Spleen (tissue), 11 donors: ENCODE measurements around the gene SH3BGRL3. TPM values are rescaled to one million over a fixed set of nuclear protein-coding genes. Genes with fewer than 3 reads are reported as not detected.

Source experiments
- DNase-seq: peaks from one replicate; pipeline ENCODE4 v3.0.0-alpha.2; 2020
- H3K27ac ChIP-seq, 8 donors: fragments of 200-600 bp; sonication (generic) in 7 of 8; 1 replicate in 4 of 8; 2 replicates in 4 of 8; pipeline versions ENCODE4 v1.5.0 to v1.8.0; 2016 to 2021; ENCODE audit warnings: inconsistent platforms in 4 of 8, mild to moderate bottlenecking in 4 of 8, moderate library complexity in 1 of 8
- H3K27me3 ChIP-seq, 7 donors: fragments of 200-600 bp; sonication (generic) in 6 of 7; replicated peaks in 1 of 7; 1 replicate in 4 of 7; 2 replicates in 3 of 7; pipeline versions ENCODE4 v1.5.0 to v1.8.0; 2016 to 2021; ENCODE audit warnings: inconsistent platforms in 3 of 7, mild to moderate bottlenecking in 1 of 7
- H3K36me3 ChIP-seq, 6 donors: fragments of 200-600 bp; sonication (generic) in 5 of 6; 1 replicate in 4 of 6; 2 replicates in 2 of 6; pipeline versions ENCODE4 v1.5.0 to v1.8.0; 2016 to 2021; ENCODE audit warnings: inconsistent platforms in 2 of 6
- H3K4me1 ChIP-seq, 6 donors: fragments of 200-600 bp; sonication (generic) in 5 of 6; 1 replicate in 3 of 6; 2 replicates in 3 of 6; pipeline versions ENCODE4 v1.5.0 to v1.8.0; 2016 to 2021; ENCODE audit warnings: inconsistent platforms in 3 of 6
- H3K4me3 ChIP-seq, 8 donors: fragments of 200-600 bp; sonication (generic) in 7 of 8; 1 replicate in 4 of 8; 2 replicates in 4 of 8; pipeline versions ENCODE4 v1.5.0 to v1.8.0; 2016 to 2021; ENCODE audit warnings: inconsistent platforms in 4 of 8, mild to moderate bottlenecking in 4 of 8, moderate library complexity in 2 of 8
- H3K9me3 ChIP-seq, 8 donors: fragments of 200-600 bp; sonication (generic) in 7 of 8; 1 replicate in 4 of 8; 2 replicates in 4 of 8; pipeline versions ENCODE4 v1.5.0 to v1.8.0; 2016 to 2021; ENCODE audit warnings: inconsistent platforms in 4 of 8
- POLR2A ChIP-seq, 3 donors: fragments of 450-650 bp; IDR thresholded peaks; one replicate each; pipeline ENCODE4 v1.5.1; 2017; ENCODE audit warnings: antibody characterized with exemption in 3 of 3, mild to moderate bottlenecking in 1 of 3
- POLR2AphosphoS5 ChIP-seq, 3 donors: sonication (generic); formaldehyde crosslinking; IDR thresholded peaks; one replicate each; pipeline ENCODE4 v1.5.1; 2017; ENCODE audit warnings: antibody characterized with exemption in 3 of 3
- WGBS, 5 donors: extraction: QIAGEN DNeasy Blood & Tissue Kit in 3 of 5; methylation state at CpG; one replicate each; pipeline versions ENCODE4 v1.1.5 to v1.1.7; 2013 to 2018; 5-methylcytosine and 5-hydroxymethylcytosine counted together
- intact Hi-C: fragments of 100-400 bp; cut with DNase I; formaldehyde crosslinking; loops from one replicate; pipeline ENCODE4 v1.15.0; 2023; ENCODE audit warnings: low total_unique reads
- polyA plus RNA-seq, 3 donors: library from polyadenylated mRNA; stranded (reverse); fragments of 200-250 nt; gene quantifications; one replicate each; pipeline ENCODE4 v1.2.1, GENCODE V29; 2013
- total RNA-seq, 7 donors: library from RNA; depleted of rRNA in 3 of 7; stranded (reverse); fragments of >200 nt in 3 of 7; fragmentation: NEBNext Ultra II Directional in 4 of 7; extraction: Animal tissue kit (Norgen Biotek cat#: 25700) in 4 of 7; gene quantifications; one replicate each; pipeline versions ENCODE4 v1.1.0 to v1.2.1, GENCODE V29; 2016 to 2021
- TF ChIP-seq, protein P1 (sequence below), 11 experiments: fragments of 200-600 bp in 7 of 11; fragments of 450-650 bp in 4 of 11; sonication (generic) in 4 of 11; IDR thresholded peaks in 8 of 11; conservative IDR thresholded peaks in 3 of 11; 1 replicate in 7 of 11; 2 replicates in 4 of 11; pipeline versions ENCODE4 v1.4.0 to v1.8.0; 2016 to 2021; ENCODE audit warnings: antibody characterized with exemption in 11 of 11, inconsistent platforms in 4 of 11, mild to moderate bottlenecking in 1 of 11
- donor health status: healthy with polysubstance abuse.
- donor health status: DM: no; HTN: no; CAD: no; lungs with moderate emphysema.
- donor health status: DM: no; HTN: no; CAD: no.
- donor health status: Bipolar disorder and iron deficiency.
- donor health status: healthy.
- donor health status: DM: no; HTN: no; CAD: no.
- donor health status: DM: yes; HTN: yes; CAD: no.

Gene SH3BGRL3
- total and polyA plus RNA-seq, 10 donors: 139 to 319 (median 242) TPM

DNA sequence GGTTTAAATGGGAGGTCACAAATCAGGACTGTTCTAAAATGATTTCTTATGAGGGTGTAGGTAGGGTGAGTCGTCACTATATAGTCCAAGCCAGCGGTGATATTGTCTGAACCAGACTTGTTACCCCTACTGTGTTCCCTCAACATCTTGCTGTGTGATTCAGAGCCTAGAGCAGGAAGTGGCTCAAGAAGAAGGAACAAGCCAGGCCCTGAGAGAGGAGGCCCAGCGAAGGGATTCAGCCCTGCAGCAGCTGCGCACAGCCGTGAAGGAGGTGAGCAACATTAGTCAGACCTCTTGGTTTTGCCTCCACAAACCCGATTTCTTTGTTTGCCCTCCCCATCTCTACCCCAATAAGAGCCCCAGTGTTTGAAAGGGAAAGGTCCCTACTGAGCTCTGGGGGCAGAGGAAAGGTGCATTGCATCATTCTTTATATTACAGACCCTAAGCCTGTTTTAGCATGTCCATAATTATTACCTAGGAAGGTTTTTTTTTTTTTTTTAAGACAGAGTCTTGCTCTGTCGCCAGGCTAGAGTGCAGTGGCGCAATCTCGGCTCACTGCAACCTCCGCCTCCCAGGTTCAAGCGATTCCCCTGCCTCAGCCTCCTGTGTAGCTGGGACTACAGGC, 5.0 kb upstream of the SH3BGRL3 start:
- 51 to 72% (median 56%) methylated on average over 11 of the region's 11 CpGs for WGBS, 5 donors
- Histone ChIP-seq H3K27ac (peak overlapping the region; percentile 70 to 99 (median 90)), H3K27me3 (no peaks in the 10 kb centered on the region), H3K4me3 (peak overlapping the region in 1 of 8 donors; percentile 2), H3K9me3 (no peaks in the 10 kb centered on the region), H3K36me3 (peaks cover 0 to 51% (median 10%) of the 10 kb centered on the region in 6 donors), H3K4me1 (peaks cover 32 to 57% (median 55%) of the 10 kb centered on the region in 6 donors)
- intact Hi-C loops: no loop called here
- peak in 1 of 3 donors; percentile 18 for TF ChIP-seq POLR2AphosphoS5 (IDR thresholded peaks at IDR 0.05)
- TF ChIP-seq, protein P1, sequence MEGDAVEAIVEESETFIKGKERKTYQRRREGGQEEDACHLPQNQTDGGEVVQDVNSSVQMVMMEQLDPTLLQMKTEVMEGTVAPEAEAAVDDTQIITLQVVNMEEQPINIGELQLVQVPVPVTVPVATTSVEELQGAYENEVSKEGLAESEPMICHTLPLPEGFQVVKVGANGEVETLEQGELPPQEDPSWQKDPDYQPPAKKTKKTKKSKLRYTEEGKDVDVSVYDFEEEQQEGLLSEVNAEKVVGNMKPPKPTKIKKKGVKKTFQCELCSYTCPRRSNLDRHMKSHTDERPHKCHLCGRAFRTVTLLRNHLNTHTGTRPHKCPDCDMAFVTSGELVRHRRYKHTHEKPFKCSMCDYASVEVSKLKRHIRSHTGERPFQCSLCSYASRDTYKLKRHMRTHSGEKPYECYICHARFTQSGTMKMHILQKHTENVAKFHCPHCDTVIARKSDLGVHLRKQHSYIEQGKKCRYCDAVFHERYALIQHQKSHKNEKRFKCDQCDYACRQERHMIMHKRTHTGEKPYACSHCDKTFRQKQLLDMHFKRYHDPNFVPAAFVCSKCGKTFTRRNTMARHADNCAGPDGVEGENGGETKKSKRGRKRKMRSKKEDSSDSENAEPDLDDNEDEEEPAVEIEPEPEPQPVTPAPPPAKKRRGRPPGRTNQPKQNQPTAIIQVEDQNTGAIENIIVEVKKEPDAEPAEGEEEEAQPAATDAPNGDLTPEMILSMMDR (IDR thresholded peaks at IDR 0.05 in 8 of 11, conservative IDR thresholded peaks at IDR 0.05 in 3 of 11): no peak
- peak; percentile 82 for DNase-seq

DNA sequence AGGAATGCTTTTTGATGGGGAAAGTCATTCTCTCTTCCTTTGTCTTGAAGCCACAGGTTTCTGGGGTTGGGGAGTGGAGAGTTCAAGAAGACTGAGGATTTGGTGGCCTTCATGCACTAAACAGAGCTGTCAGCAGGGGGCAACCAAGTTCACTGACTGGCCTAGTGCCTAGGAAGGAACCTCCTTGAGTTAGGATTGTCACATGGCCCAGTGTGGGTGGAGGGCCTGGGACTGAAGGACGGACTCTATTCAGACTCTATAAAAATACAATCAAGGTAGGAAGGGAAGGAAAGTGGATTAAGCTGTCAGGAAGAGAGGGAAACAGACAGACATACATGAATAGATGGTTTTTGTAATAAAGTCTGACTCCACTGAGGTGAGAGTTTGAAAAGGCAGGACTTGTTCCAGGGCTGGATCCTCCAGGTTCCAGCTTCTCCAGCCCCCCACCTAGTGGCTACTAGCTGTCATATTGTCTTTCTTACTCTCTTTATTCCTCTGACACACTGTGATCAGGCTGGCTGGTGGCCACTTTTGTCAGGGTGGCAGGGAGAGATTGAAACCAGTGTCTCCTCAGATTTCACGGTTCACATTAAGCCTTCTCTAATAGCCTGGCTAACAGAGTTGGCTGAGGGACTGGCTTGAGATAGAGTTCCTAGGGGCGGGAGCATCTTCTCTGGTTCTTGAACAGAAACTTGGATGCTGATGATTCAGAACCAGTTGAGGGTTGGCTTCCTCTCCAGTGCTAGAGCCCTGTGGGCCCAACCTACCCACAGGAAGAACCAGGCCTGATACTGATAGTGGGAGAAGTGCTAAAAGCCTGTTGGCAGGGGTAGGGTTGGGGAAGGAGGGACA, 4.1 kb upstream of the SH3BGRL3 start:
- Histone ChIP-seq H3K4me3 (peak overlapping the region in 2 of 8 donors; percentile 1 to 2), H3K27ac (peak overlapping the region; percentile 70 to 99 (median 90)), H3K27me3 (no peaks in the 10 kb centered on the region), H3K9me3 (no peaks in the 10 kb centered on the region), H3K4me1 (peaks cover 36 to 63% (median 60%) of the 10 kb centered on the region in 6 donors), H3K36me3 (peaks cover 0 to 46% (median 6%) of the 10 kb centered on the region in 6 donors)
- intact Hi-C loops: no loop called here
- peak; percentile 88 for DNase-seq
- peak in 1 of 3 donors; percentile 77 for TF ChIP-seq POLR2AphosphoS5 (IDR thresholded peaks at IDR 0.05)
- TF ChIP-seq, protein P1 (IDR thresholded peaks at IDR 0.05 in 8 of 11, conservative IDR thresholded peaks at IDR 0.05 in 3 of 11): peak; percentile 72 to 97 (median 91)
- TF ChIP-seq POLR2A (IDR thresholded peaks at IDR 0.05): no peak
- 10 to 33% (median 18%) methylated on average over 3 of the region's 3 CpGs for WGBS, 5 donors

DNA sequence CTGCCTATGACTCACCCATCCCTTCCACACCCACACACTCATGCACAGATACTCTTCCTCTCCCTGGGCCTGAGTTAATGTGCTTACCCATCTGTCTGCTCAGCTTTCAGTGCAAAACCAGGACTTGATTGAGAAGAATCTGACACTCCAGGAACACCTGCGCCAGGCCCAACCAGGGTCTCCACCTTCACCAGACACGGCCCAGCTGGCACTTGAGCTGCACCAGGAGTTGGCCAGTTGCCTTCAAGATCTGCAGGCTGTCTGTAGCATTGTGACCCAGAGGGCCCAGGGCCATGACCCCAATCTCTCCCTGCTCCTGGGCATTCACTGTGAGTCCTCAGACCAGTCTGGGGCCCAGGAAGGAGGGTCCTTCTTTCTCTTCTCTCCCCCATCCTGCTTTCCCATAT, 3.5 kb upstream of the SH3BGRL3 start:
- DNase-seq: peak; percentile 76
- Histone ChIP-seq H3K4me3 (peak overlapping the region in 1 of 8 donors; percentile 2), H3K36me3 (peaks cover 0 to 46% (median 6%) of the 10 kb centered on the region in 6 donors), H3K27ac (peak overlapping the region; percentile 70 to 99 (median 90)), H3K4me1 (peaks cover 42 to 70% (median 67%) of the 10 kb centered on the region in 6 donors), H3K27me3 (no peaks in the 10 kb centered on the region), H3K9me3 (no peaks in the 10 kb centered on the region)
- intact Hi-C loops: no loop called here
- WGBS, 5 donors: 53 to 79% (median 73%) methylated on average over 2 of the region's 2 CpGs
- TF ChIP-seq POLR2A (IDR thresholded peaks at IDR 0.05): no peak
- TF ChIP-seq, protein P1 (IDR thresholded peaks at IDR 0.05 in 8 of 11, conservative IDR thresholded peaks at IDR 0.05 in 3 of 11): no peak
- TF ChIP-seq POLR2AphosphoS5 (IDR thresholded peaks at IDR 0.05): no peak

DNA sequence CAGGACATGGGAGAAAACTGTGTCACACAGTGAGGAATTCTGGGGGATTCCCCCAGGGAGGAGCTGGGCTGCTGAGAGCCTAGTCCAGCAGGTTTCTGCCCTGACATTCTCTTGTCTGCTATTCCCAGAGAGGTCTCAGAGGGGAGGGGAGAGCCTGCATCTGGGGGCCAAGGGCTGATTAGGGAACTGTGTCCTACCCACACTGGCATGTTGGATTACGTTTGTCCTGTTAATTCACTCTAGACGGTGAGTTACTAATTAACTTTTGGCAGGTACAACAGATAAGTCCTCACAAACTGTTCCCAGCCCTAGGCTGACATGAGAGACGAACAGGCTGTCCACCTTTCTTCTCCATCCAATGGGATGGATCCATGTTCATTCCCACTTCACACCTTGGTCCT, 2.6 kb upstream of the SH3BGRL3 start:
- intact Hi-C loops: no loop called here
- 85 to 95% (median 88%) methylated on average over 2 to 3 of the region's 3 CpGs for WGBS, 5 donors

More for the DNA sequence above, 2.6 kb upstream of the SH3BGRL3 start:
- TF ChIP-seq POLR2AphosphoS5 (IDR thresholded peaks at IDR 0.05) (no peak), POLR2A (IDR thresholded peaks at IDR 0.05) (no peak)
- TF ChIP-seq, protein P1 (IDR thresholded peaks at IDR 0.05 in 8 of 11, conservative IDR thresholded peaks at IDR 0.05 in 3 of 11): no peak
- H3K9me3 ChIP-seq: no peaks in the 10 kb centered on the region
- H3K4me3 ChIP-seq: no peak overlapping the region
- H3K4me1 ChIP-seq: peaks cover 48 to 78% (median 74%) of the 10 kb centered on the region in 6 donors
- no peaks in the 10 kb centered on the region for H3K27me3 ChIP-seq
- H3K27ac ChIP-seq: peak overlapping the region in 6 of 8 donors; percentile 80 to 99 (median 96)
- H3K36me3 ChIP-seq: peaks cover 0 to 46% (median 8%) of the 10 kb centered on the region in 6 donors
- DNase-seq: no peak
